GM21619 (cell line): ENCODE data around the gene RECK.
"Not testable (repeated sequence)": the region's sequence is repeated elsewhere in the genome, so short reads cannot be mapped to it uniquely, and the experiment has no call there.

Source experiments
- ATAC-seq: cut with Tn5 transposase; IDR thresholded peaks from one replicate; pipeline ENCODE4 v1.9.1; 2021; ENCODE audit not compliant: unreplicated experiment

Gene RECK

GRCh38 chr9:36036780-36037548 lies at the start of gene RECK:
RECK (plus strand) TSS chr9:36036913; CDS start chr9:36036999, 86 bp downstream.
- ATAC-seq, result peak; percentile 82

- no peak for ATAC-seq
These were observed 46.6 kb upstream of the RECK start for GRCh38 chr9:35990155-35990554.

- not testable (repeated sequence) for ATAC-seq
These were observed 43.6 kb upstream of the RECK start for GRCh38 chr9:35993136-35993535.

- no peak for ATAC-seq
These were observed 42.6 kb upstream of the RECK start for GRCh38 chr9:35993976-35994720.

GRCh38 chr9:35994959-35995358 lies 41.8 kb upstream of the RECK start:
- no peak for ATAC-seq

GRCh38 chr9:35996358-35996970 lies 40.2 kb upstream of the RECK start:
- no peak for ATAC-seq

GRCh38 chr9:35997016-35997415 lies 39.7 kb upstream of the RECK start:
- not testable (repeated sequence) for ATAC-seq

- ATAC-seq, result no peak
These were observed 38.4 kb upstream of the RECK start for GRCh38 chr9:35998333-35998732.

- no peak for ATAC-seq
These were observed 30.8 kb upstream of the RECK start for GRCh38 chr9:36005891-36006290.

GRCh38 chr9:36006549-36007315 lies 30.0 kb upstream of the RECK start:
- no peak for ATAC-seq

- ATAC-seq, result no peak
These were observed 29.4 kb upstream of the RECK start for GRCh38 chr9:36007316-36007708.

GRCh38 chr9:36007852-36008251 lies 28.9 kb upstream of the RECK start:
- ATAC-seq, result no peak

GRCh38 chr9:36008774-36009300 lies 27.9 kb upstream of the RECK start:
- ATAC-seq, result no peak

- ATAC-seq, result no peak
These were observed 25.3 kb upstream of the RECK start for GRCh38 chr9:36011379-36011778.

- no peak for ATAC-seq
These were observed 19.4 kb upstream of the RECK start for GRCh38 chr9:36017278-36017677.

- ATAC-seq, result no peak
These were observed 18.6 kb upstream of the RECK start for GRCh38 chr9:36018129-36018528.

GRCh38 chr9:36018891-36019720 lies 17.6 kb upstream of the RECK start:
- no peak for ATAC-seq

GRCh38 chr9:36021968-36022367 lies 14.7 kb upstream of the RECK start:
- no peak for ATAC-seq

- ATAC-seq, result peak; percentile 56
These were observed 13.3 kb upstream of the RECK start for GRCh38 chr9:36023260-36024048.
